SK-N-MC (cell line): ENCODE data around the gene CDCA7L.
"Not testable (repeated sequence)": the region's sequence is repeated elsewhere in the genome, so short reads cannot be mapped to it uniquely, and the experiment has no call there.

Experiments used
- DNase-seq: peaks from one replicate; pipeline ENCODE4 v3.0.0-alpha.2; 2011; ENCODE audit warnings: low read depth, low spot score
- H3K27ac ChIP-seq: fragments of 200-600 bp; sonication (generic); 2 replicates; pipeline ENCODE4 v1.5.1; 2016; ENCODE audit warnings: mixed run types
- H3K36me3 ChIP-seq: fragments of 200-600 bp; sonication (generic); 2 replicates; pipeline ENCODE4 v1.6.1; 2017; ENCODE audit warnings: antibody characterized with exemption, low read length, mixed read lengths; ENCODE audit not compliant: insufficient read depth
- H3K4me3 ChIP-seq: fragments of 200-600 bp; sonication (generic); 2 replicates; pipeline ENCODE4 v1.5.1; 2016
- H3K9ac ChIP-seq: fragments of 200-600 bp; sonication (generic); 2 replicates; pipeline ENCODE4 v1.8.0; 2017; ENCODE audit warnings: mixed run types, mixed read lengths; ENCODE audit not compliant: insufficient read length
- H3K9me3 ChIP-seq: fragments of 200-600 bp; sonication (generic); 2 replicates; pipeline ENCODE4 v1.6.1; 2017; ENCODE audit warnings: low read depth, mild to moderate bottlenecking, antibody characterized with exemption, low read length, moderate library complexity, mixed read lengths
- EZH2 ChIP-seq: fragments of 200-600 bp; sonication (generic); IDR thresholded peaks from one replicate; pipeline ENCODE4 v1.6.1; 2017; ENCODE audit warnings: antibody characterized with exemption
- FOXP2 ChIP-seq: optimal IDR thresholded peaks from 2 replicates; pipeline ENCODE3; 2011; ENCODE audit warnings: mild to moderate bottlenecking, moderate library complexity; ENCODE audit not compliant: insufficient read depth; ENCODE audit errors: extremely low read length, control extremely low read depth
- POLR2AphosphoS5 ChIP-seq: IDR thresholded peaks from 2 replicates; pipeline ENCODE4 v1.6.1; 2012; ENCODE audit warnings: mild to moderate bottlenecking, low read depth, low read length, borderline replicate concordance

Gene CDCA7L

DNA sequence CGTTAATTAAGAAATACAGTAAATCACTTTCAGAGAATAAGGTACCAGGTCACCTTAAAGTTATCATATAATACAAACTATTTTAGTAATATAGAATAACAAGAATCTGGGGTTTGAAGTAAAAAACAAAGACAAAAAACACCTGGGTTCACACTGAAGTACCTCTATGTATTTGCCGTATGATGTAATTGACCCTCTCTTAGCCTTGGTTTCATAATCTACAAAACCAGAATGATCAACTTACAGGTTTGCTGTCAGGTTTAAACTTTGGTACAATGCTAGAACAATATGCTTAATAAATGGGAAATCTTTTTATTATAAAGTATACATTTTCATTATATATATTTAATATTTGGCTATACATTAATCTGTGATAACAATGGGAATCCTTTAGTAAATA, 58.3 kb downstream of the CDCA7L start:
- H3K4me3 ChIP-seq: no peak overlapping the region
- no peaks in the 10 kb centered on the region for H3K36me3 ChIP-seq
- no peak overlapping the region for H3K27ac ChIP-seq
- no peak for DNase-seq
- no peak for TF ChIP-seq EZH2
- TF ChIP-seq POLR2AphosphoS5: no peak
- no peak for TF ChIP-seq FOXP2
- no peak overlapping the region for H3K9ac ChIP-seq
- H3K9me3 ChIP-seq: no peaks in the 10 kb centered on the region

DNA sequence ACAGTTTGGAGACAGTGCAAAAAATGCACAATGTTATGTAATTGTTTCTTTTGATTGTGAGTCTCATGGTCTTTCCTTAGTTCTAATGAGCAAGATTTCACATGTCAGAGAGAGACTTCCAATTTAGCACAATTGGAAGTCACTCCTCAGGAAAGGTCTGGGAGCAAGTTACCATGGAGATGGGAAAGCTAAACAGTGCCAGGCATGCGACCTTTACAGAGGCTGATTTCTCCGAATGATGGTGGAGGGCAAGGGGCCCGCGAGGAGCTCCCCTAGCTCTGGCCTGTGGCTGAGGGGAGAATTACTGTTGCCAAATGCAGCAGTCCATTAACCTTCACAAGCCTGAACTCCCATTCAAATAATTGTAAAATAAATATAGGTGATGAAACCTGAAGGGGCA, 59.3 kb downstream of the CDCA7L start:
- Histone ChIP-seq H3K9ac (no peak overlapping the region), H3K27ac (no peak overlapping the region), H3K9me3 (no peaks in the 10 kb centered on the region), H3K36me3 (no peaks in the 10 kb centered on the region), H3K4me3 (no peak overlapping the region)
- TF ChIP-seq POLR2AphosphoS5: no peak
- no peak for TF ChIP-seq EZH2
- TF ChIP-seq FOXP2: no peak
- DNase-seq: no peak

DNA sequence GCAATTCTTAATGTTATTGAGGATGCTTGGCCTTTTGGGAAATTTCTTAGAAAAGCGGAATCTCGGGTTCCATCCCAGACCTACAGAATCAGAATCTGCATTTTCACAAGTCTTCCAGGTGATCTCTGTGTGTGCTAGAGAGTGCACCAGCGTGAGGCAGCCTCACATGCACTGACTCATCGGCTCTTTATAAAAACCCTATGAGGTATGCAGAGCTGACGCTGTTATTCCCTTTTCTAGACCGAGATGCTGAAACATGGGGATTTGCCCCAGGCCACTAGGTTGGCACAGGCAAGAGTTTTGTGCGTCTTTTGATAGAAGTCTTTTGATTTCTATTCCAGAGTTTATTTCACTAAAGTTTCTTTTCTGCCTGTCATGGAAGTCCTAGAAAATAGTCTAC, 61.2 kb downstream of the CDCA7L start:
- H3K4me3 ChIP-seq: no peak overlapping the region
- H3K9ac ChIP-seq: no peak overlapping the region
- H3K9me3 ChIP-seq: no peaks in the 10 kb centered on the region
- no peak for DNase-seq
- no peaks in the 10 kb centered on the region for H3K36me3 ChIP-seq
- no peak for TF ChIP-seq EZH2
- no peak for TF ChIP-seq POLR2AphosphoS5
- TF ChIP-seq FOXP2: no peak
- no peak overlapping the region for H3K27ac ChIP-seq

DNA sequence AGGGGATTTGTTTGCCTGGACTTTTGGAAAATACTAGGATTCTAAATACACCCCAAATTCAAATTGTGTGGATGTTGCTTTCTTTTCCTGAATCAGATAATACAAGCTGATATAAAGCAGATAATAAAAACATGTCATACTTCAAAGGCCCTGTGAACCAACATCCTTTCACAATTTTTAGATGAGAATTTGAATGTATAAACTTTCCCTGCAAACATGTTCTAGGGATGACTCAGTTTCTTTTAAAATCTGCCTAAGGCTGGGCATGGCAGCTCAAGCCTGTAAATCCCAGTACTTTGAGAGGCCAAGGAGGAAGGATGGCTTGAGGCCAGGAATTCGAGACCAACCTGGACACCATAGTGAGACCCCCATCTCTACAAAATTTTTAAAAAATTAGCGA, 62.2 kb downstream of the CDCA7L start:
- H3K9me3 ChIP-seq, H3K9ac ChIP-seq, H3K27ac ChIP-seq, H3K36me3 ChIP-seq, H3K4me3 ChIP-seq, DNase-seq: not testable (repeated sequence)

DNA sequence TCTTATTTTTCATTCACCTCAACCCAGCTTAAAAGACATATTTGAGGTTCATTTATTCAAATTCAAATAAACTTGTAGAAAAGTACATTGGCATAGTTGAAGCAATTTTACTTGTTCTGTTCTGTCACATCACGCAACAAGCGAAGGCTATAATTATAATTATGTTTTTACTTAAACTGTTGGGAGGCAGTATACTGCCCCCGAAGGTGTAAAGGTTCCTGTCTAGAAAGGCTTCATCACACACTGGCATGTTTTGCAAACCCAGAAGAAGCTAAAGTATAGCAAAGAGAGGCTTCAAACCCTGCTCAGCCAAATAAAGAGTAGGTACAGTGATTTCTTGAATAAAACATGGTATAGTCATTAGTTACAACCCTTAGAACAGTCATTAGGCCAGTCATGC, 62.6 kb downstream of the CDCA7L start:
- DNase-seq: no peak
- H3K9me3 ChIP-seq: no peaks in the 10 kb centered on the region
- no peak overlapping the region for H3K27ac ChIP-seq
- TF ChIP-seq EZH2 (no peak), FOXP2 (no peak), POLR2AphosphoS5 (no peak)
- H3K4me3 ChIP-seq: no peak overlapping the region
- no peaks in the 10 kb centered on the region for H3K36me3 ChIP-seq
- no peak overlapping the region for H3K9ac ChIP-seq

DNA sequence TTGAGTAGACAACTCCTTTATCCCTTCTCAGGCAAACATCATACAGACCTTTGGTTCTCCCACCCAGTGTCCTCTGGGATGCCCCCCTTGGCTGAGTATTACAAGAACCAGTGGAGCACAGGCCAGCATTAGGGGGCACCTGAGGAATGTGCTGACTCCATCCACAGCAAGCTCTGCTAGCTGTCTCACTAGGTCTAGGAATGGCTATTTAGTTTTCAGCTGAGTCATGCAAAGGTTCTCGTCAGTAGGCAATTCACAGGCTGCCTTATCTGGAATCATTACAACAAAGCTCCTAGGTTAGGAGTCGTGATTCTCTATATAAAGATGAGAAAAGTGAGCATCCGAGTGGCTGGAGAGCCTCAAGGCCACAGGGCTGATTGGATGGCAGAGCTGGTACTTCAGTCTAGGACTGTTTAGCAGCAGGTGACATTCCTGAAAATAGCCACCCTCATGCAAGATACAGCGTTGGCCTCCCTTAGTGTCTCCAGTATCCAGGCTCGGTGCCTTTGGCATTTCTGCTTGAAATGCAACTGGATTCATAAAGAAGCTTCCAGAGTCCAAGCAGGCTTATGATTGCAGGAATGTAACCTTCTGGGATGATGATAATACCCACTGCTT, 75.8 kb downstream of the CDCA7L start:
- DNase-seq: no peak
- TF ChIP-seq FOXP2 (no peak), EZH2 (no peak), POLR2AphosphoS5 (no peak)

DNA sequence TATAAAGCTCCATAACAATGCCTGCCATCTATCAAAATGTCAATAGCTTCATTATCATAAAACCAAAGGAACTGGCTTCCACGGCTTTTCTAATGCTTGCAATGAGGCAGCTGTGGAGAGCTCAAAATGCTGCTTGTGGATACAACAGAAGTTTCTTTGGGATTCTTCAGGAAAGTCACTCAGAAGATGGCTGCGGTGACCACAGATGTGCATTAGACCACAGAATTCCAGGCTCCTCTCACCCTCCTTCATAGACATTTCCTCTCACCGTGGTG, 77.2 kb downstream of the CDCA7L start:
- no peak overlapping the region for H3K9ac ChIP-seq
- H3K4me3 ChIP-seq: no peak overlapping the region
- no peak for TF ChIP-seq FOXP2
- no peak for TF ChIP-seq POLR2AphosphoS5
- TF ChIP-seq EZH2: no peak
- no peaks in the 10 kb centered on the region for H3K36me3 ChIP-seq
- no peaks in the 10 kb centered on the region for H3K9me3 ChIP-seq
- no peak for DNase-seq
- 0 out of 2 replicates have a peak overlapping the region, but pooled peaks have one; percentile 17 for H3K27ac ChIP-seq

More for the DNA sequence above, 75.8 kb downstream of the CDCA7L start:
- no peak overlapping the region for H3K4me3 ChIP-seq
- no peak overlapping the region for H3K9ac ChIP-seq
- H3K27ac ChIP-seq: no peak overlapping the region
- H3K36me3 ChIP-seq: no peaks in the 10 kb centered on the region
- H3K9me3 ChIP-seq: no peaks in the 10 kb centered on the region

DNA sequence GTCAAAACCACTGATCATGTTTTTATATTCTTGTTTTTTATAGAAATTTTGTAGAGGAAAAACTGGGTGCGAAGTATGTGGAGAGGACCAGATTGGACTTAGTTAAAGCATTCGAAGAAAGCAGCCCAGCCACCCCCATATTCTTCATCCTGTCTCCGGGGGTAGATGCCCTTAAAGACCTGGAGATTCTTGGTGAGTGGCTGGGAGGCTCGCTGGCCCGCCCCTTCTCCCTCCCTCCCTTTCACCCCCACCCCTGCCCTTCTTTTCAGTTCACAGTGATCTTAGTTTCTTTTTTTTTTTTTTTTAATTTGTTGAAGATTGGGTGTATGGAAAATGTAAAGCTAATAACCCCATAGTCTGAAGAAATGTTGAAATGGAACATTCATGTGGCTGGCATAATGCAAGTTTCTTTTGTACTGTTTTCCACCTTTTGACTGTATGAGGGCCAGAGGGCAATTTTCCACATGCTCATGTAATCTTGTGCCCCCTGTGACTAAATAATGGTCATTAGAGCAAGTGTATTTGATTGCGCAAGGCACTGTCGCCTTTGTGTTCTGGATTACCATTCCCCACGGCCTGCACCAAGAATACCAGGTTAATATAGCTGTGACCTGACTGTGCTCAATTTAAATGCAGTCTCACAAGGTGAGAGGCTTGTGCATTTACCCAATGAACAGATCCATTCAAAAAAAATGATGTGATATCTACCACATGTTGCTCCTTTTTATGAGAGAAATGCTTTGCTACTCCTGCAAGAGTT, 77.7 kb downstream of the CDCA7L start:
- DNase-seq: no peak
- TF ChIP-seq POLR2AphosphoS5 (no peak), FOXP2 (no peak), EZH2 (no peak)

DNA sequence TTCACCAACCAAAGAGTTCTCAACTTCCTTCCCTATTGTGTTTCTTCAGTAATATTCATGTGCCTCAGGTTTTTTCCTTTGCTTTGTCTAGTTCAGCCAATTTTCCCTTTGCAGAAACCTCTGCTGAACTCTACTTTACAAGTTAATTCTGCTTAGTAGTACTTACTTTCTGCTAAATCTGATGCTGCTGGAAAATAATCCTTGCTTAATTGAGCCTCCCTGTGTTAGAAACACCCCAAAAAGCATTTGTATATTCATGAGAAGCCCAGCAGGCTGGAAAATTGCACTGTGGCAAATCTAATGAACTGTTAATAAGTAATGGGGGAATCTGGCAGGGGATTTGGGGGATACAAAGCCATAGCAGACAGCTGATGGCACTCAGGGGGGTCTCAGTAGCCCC, 78.5 kb downstream of the CDCA7L start:
- peak overlapping the region; percentile 86 for H3K27ac ChIP-seq
- no peaks in the 10 kb centered on the region for H3K36me3 ChIP-seq
- no peak for DNase-seq
- TF ChIP-seq POLR2AphosphoS5 (no peak), FOXP2 (no peak), EZH2 (no peak)
- H3K9me3 ChIP-seq: no peaks in the 10 kb centered on the region
- no peak overlapping the region for H3K4me3 ChIP-seq
- H3K9ac ChIP-seq: no peak overlapping the region

More for the DNA sequence above, 77.7 kb downstream of the CDCA7L start:
- H3K9me3 ChIP-seq: no peaks in the 10 kb centered on the region
- H3K36me3 ChIP-seq: no peaks in the 10 kb centered on the region
- H3K4me3 ChIP-seq: no peak overlapping the region
- H3K27ac ChIP-seq: 0 out of 2 replicates have a peak overlapping the region, but pooled peaks have one; percentile 86
- H3K9ac ChIP-seq: no peak overlapping the region
